Pancreas (tissue), 10 donors: ENCODE data around the gene CRIP1. TPM values are rescaled to one million over a fixed set of nuclear protein-coding genes. Genes with fewer than 3 reads are reported as not detected.

ENCODE experiments used
- ATAC-seq, 4 donors: fragments of 200-7000 bp; cut with Tn5 transposase; one replicate each; pipeline versions ENCODE4 v1.8.0 to v1.9.1; 2020; ENCODE audit warnings: mild to moderate bottlenecking in 4 of 4, moderate library complexity in 4 of 4
- DNase-seq, 6 donors: peaks; one replicate each; pipeline ENCODE4 v3.0.0-alpha.2; 2020
- FAIRE-seq: peaks from 2 replicates; lab custom pipeline; 2012; peaks lifted over from hg19 to GRCh38; lab: Jason Lieb, UNC
- H3K27ac ChIP-seq, 4 donors: fragments of 200-600 bp; sonication (generic); 1 replicate in 3 of 4; 2 replicates in 1 of 4; pipeline versions ENCODE4 v1.5.0 to v1.8.0; 2020
- H3K27me3 ChIP-seq, 4 donors: fragments of 200-600 bp; one replicate each; pipeline ENCODE4 v1.8.0; 2021
- H3K36me3 ChIP-seq, 3 donors: fragments of 200-600 bp; sonication (generic) in 1 of 3; one replicate each; pipeline versions ENCODE4 v1.5.0 to v1.8.0; 2020 to 2021
- H3K4me1 ChIP-seq, 3 donors: fragments of 200-600 bp; one replicate each; pipeline ENCODE4 v1.8.0; 2021
- H3K4me3 ChIP-seq, 4 donors: fragments of 200-600 bp; sonication (generic) in 2 of 4; one replicate each; pipeline versions ENCODE4 v1.5.0 to v1.8.0; 2020 to 2021
- H3K9me3 ChIP-seq, 4 donors: fragments of 200-600 bp; one replicate each; pipeline ENCODE4 v1.8.0; 2021
- CTCF ChIP-seq, 4 donors: fragments of 200-600 bp; sonication (generic) in 3 of 4; IDR thresholded peaks; one replicate each; pipeline versions ENCODE4 v1.5.0 to v1.8.0; 2021; ENCODE audit warnings: antibody characterized with exemption in 4 of 4
- WGBS, 2 donors: extraction: QIAGEN DNeasy Blood & Tissue Kit; methylation state at CpG; one replicate each; pipeline ENCODE4 v1.1.7; 2013; 5-methylcytosine and 5-hydroxymethylcytosine counted together
- intact Hi-C, 3 donors: fragments of 100-400 bp; cut with DNase I; formaldehyde crosslinking; loops; one replicate each; pipeline versions ENCODE4 v1.11.1 to v1.14.2; 2022
- polyA plus RNA-seq, 2 donors: library from polyadenylated mRNA; stranded (reverse); fragments of 200-250 nt; gene quantifications; one replicate each; pipeline ENCODE4 v1.2.3, GENCODE V29; 2013
- total RNA-seq, 6 donors: library from RNA; stranded (reverse); fragmentation: NEBNext Ultra II Directional in 4 of 6; extraction: Animal tissue kit (Norgen Biotek cat#: 25700) in 4 of 6; gene quantifications; one replicate each; pipeline versions ENCODE4 v1.2.1 to v1.2.4, GENCODE V29; 2021 to 2023
- donor health status: healthy with polysubstance abuse.
- donor health status: DM: no; HTN: no; CAD: no; lungs with moderate emphysema.
- donor health status: DM: no; HTN: no; CAD: no.
- donor health status: control.
- donor health status: control.
- donor health status: Bipolar disorder and iron deficiency.
- donor health status: DM: yes; HTN: yes; CAD: no.
- donor health status: DM: no; HTN: no; CAD: no.
- donor health status: DM: no; HTN: no; CAD: no.
- donor health status: DM: yes; HTN: yes; CAD: no.

The CRIP1 gene
- total and polyA plus RNA-seq, 8 donors = 2.4 to 71.0 (median 9.3) TPM

- H3K27ac ChIP-seq = no peak overlapping the region
- no peak for TF ChIP-seq CTCF (IDR thresholded peaks at IDR 0.05)
- no peak for ATAC-seq
- H3K4me1 ChIP-seq = no peaks in the 10 kb centered on the region
- intact Hi-C loops = no loop called here
- no peak for FAIRE-seq
- peak in 1 of 6 donors; percentile 46 for DNase-seq
- H3K4me3 ChIP-seq = no peak overlapping the region
- H3K27me3 ChIP-seq = no peaks in the 10 kb centered on the region
- H3K36me3 ChIP-seq = no peaks in the 10 kb centered on the region
- WGBS, 2 donors = 77 to 83% methylated on average over 21 of the region's 21 CpGs
- no peaks in the 10 kb centered on the region for H3K9me3 ChIP-seq
These were observed 13.5 kb downstream of the CRIP1 start for GRCh38 chr14:105500036-105500725.

- DNase-seq (no peak), FAIRE-seq (no peak), ATAC-seq (no peak)
- H3K27ac ChIP-seq = no peak overlapping the region
- WGBS, 2 donors = 58 to 64% methylated on average over 10 of the region's 10 CpGs
- no peaks in the 10 kb centered on the region for H3K4me1 ChIP-seq
- no peak overlapping the region for H3K4me3 ChIP-seq
- TF ChIP-seq CTCF (IDR thresholded peaks at IDR 0.05) = no peak
- no peaks in the 10 kb centered on the region for H3K27me3 ChIP-seq
- no peaks in the 10 kb centered on the region for H3K9me3 ChIP-seq
- H3K36me3 ChIP-seq = no peaks in the 10 kb centered on the region
- intact Hi-C loops = no loop called here
These were observed 14.0 kb downstream of the CRIP1 start for GRCh38 chr14:105500726-105501101.

DNA sequence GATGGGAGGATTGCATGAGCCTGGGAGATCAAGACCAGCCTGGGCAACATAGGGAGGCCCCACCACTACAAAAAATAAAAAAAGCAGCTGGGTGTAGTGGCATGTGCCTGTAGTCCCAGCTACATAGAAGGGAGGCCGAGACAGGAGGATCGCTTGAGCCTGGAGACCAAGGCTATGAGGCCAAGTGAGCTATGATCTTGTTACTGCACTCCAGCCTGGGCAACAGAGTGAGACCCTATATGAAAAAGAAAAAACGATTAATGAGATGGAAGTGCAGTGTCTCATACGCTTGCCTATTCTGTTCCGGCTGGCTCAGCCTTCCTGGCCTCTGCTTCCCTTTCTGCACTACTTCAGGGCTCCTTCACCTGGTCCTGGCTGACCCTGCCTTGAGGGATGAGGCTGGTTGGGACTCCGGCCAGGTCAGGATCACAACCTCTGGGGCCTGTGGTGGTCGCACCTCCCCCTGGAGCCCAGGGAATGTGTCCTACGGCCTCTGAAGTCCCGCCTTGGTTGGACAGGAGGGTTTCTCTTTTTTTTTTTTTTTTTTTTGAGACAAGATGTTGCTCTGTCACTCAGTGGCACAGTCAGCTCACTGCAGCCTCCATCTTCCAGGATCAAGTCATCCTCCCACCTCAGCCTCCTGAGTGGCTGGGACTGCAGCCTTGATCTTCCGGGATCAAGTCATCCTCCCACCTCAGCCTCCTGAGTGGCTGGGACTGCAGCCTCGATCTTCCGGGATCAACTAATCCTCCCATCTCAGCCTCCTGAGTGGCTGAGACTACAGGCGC is 15.0 kb downstream of the CRIP1 start:
- FAIRE-seq (no peak), DNase-seq (peak in 1 of 6 donors; percentile 35), ATAC-seq (no peak)
- H3K4me1 ChIP-seq = no peaks in the 10 kb centered on the region
- no peaks in the 10 kb centered on the region for H3K9me3 ChIP-seq
- intact Hi-C loops = no loop called here
- H3K27ac ChIP-seq = no peak overlapping the region
- TF ChIP-seq CTCF (IDR thresholded peaks at IDR 0.05) = no peak
- WGBS, 2 donors = 80 to 81% methylated on average over 13 of the region's 13 CpGs
- no peaks in the 10 kb centered on the region for H3K36me3 ChIP-seq
- no peaks in the 10 kb centered on the region for H3K27me3 ChIP-seq
- H3K4me3 ChIP-seq = no peak overlapping the region

DNA sequence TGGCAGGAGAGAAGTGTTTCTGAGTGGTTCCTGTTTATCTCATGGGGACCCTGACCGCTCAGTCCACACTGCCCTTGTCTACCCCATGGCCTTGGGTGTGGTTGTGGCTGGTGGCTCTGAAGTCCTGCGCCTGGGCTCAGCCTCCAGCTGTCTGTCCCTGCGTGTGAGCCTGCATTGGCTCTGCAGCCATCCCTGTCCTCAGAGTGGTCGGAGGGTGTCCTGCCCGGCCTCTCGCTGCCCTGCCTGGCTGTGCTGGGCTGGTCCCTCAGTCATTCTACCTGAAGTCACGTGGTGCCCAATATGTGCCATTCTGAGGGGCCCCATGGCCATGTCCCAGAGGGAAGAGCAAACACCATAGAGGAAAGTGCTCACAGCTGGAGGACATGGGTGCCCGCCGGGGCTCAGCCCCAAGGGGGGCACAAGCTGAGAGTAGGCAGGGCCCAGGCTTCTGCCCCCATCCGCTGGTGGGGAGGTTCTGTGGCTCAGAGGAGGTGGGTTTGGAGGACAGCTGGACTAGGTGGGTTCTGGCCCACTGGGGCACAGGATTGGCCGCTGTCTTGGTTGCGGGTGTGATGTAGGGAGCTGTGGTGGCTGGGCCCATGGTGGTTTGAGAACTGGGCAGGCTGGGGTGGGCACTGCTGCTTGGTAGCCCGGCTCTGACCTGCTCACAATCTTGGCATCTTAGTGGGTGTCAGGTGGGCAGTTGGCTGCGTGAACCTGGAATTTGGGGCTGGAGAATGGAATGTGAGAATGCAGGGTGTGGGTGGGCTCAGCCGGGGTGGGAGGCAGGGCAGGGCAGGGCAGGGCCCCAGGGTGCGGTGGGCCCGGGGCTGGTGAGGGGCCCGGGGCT is 16.0 kb downstream of the CRIP1 start:
- DNase-seq (peak in 1 of 6 donors; percentile 64), FAIRE-seq (no peak), ATAC-seq (no peak)
- Histone ChIP-seq H3K27ac (no peak overlapping the region), H3K27me3 (no peaks in the 10 kb centered on the region), H3K9me3 (no peaks in the 10 kb centered on the region), H3K36me3 (no peaks in the 10 kb centered on the region), H3K4me1 (no peaks in the 10 kb centered on the region), H3K4me3 (no peak overlapping the region)
- WGBS, 2 donors = 78 to 82% methylated on average over 17 to 18 of the region's 18 CpGs
- TF ChIP-seq CTCF (IDR thresholded peaks at IDR 0.05) = no peak
- intact Hi-C loops = no loop called here
